Lower leg skin (tissue), 3 donors: Measurements from ENCODE around the gene SIPA1L2.

ENCODE experiments used
- POLR2A ChIP-seq, 2 donors: fragments of 450-650 bp; IDR thresholded peaks; one replicate each; pipeline ENCODE4 v1.6.1; 2016 to 2017; ENCODE audit warnings: antibody characterized with exemption in 2 of 2, mild to moderate bottlenecking in 1 of 2, moderate library complexity in 1 of 2
- TF ChIP-seq, protein P1 (sequence below), 3 donors: fragments of 450-650 bp; IDR thresholded peaks; one replicate each; pipeline ENCODE4 v1.5.1; 2016; ENCODE audit warnings: antibody characterized with exemption in 3 of 3, mild to moderate bottlenecking in 3 of 3, moderate library complexity in 2 of 3

DNA sequence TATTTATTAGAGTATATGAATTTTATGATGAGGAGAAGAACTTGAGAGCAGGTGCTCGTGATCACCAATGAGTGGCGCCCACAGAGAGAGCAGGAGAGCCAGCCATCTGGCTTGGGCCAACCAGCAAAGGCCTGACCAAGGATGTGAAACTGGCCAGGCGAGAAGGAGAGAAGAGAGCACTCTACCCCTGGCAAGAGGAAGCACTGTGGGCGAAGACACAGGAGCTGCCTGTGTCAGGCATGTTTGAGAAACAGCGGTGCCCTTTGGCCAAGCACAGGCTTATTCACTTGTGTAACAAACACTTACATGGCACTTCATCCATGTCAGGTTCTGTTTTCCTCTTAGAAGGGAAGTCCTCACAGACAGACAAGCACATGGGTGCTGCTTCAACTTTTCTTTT, 4.2 kb upstream of the SIPA1L2 start:
- TF ChIP-seq, protein P1, sequence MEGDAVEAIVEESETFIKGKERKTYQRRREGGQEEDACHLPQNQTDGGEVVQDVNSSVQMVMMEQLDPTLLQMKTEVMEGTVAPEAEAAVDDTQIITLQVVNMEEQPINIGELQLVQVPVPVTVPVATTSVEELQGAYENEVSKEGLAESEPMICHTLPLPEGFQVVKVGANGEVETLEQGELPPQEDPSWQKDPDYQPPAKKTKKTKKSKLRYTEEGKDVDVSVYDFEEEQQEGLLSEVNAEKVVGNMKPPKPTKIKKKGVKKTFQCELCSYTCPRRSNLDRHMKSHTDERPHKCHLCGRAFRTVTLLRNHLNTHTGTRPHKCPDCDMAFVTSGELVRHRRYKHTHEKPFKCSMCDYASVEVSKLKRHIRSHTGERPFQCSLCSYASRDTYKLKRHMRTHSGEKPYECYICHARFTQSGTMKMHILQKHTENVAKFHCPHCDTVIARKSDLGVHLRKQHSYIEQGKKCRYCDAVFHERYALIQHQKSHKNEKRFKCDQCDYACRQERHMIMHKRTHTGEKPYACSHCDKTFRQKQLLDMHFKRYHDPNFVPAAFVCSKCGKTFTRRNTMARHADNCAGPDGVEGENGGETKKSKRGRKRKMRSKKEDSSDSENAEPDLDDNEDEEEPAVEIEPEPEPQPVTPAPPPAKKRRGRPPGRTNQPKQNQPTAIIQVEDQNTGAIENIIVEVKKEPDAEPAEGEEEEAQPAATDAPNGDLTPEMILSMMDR (IDR thresholded peaks at IDR 0.05) = no peak
- TF ChIP-seq POLR2A (IDR thresholded peaks at IDR 0.05) = no peak
